ENCODE data around the gene EEF1AKMT2.
A peak's percentile ranks its signal among the peaks of the same experiment; 100 is the strongest.
"Not testable (repeated sequence)": the region's sequence is repeated elsewhere in the genome, so short reads cannot be mapped to it uniquely, and the experiment has no call there.

EEF1AKMT2 gene

GRCh38 chr10:124755581-124755980, 36.1 kb downstream of the EEF1AKMT2 start:
- no peak for DNase-seq (ENCODE audit: low read depth in 2 of 2)

GRCh38 chr10:124754227-124754626, 37.5 kb downstream of the EEF1AKMT2 start:
- DNase-seq (ENCODE audit: low read depth in 2 of 2): no peak

- DNase-seq (ENCODE audit: low read depth in 2 of 2): no peak
These were observed 42.6 kb downstream of the EEF1AKMT2 start for GRCh38 chr10:124748953-124749645.

- DNase-seq (ENCODE audit: low read depth in 2 of 2): no peak
These were observed 43.5 kb downstream of the EEF1AKMT2 start for GRCh38 chr10:124748166-124748565.

- no peak for DNase-seq (ENCODE audit: low read depth in 2 of 2)
These were observed 43.9 kb downstream of the EEF1AKMT2 start for GRCh38 chr10:124747745-124748144.

- DNase-seq (ENCODE audit: low read depth in 2 of 2): no peak
These were observed 44.7 kb downstream of the EEF1AKMT2 start for GRCh38 chr10:124746992-124747391.

GRCh38 chr10:124746447-124746846, 45.2 kb downstream of the EEF1AKMT2 start:
- not testable (repeated sequence) for DNase-seq (ENCODE audit: low read depth in 2 of 2)

- DNase-seq (ENCODE audit: low read depth in 2 of 2): no peak
These were observed 46.0 kb downstream of the EEF1AKMT2 start for GRCh38 chr10:124745673-124746072.

GRCh38 chr10:124745252-124745651, 46.4 kb downstream of the EEF1AKMT2 start:
- no peak for DNase-seq (ENCODE audit: low read depth in 2 of 2)

GRCh38 chr10:124744102-124745050, 47.3 kb downstream of the EEF1AKMT2 start, which contains the start of gene FAM53B:
Gene FAM53B, minus strand, starts transcription at chr10:124744378. Its CDS starts 37,665 bp downstream, at chr10:124706713.
- DNase-seq (ENCODE audit: low read depth in 2 of 2): peak; percentile 52 to 59

GRCh38 chr10:124743191-124744101, 48.2 kb downstream of the EEF1AKMT2 start:
- DNase-seq (ENCODE audit: low read depth in 2 of 2): no peak

GRCh38 chr10:124742413-124743190, 49.1 kb downstream of the EEF1AKMT2 start:
- DNase-seq (ENCODE audit: low read depth in 2 of 2): no peak

GRCh38 chr10:124741922-124742412, 49.7 kb downstream of the EEF1AKMT2 start:
- DNase-seq (ENCODE audit: low read depth in 2 of 2): no peak

- DNase-seq (ENCODE audit: low read depth in 2 of 2): peak; percentile 53
These were observed 50.3 kb downstream of the EEF1AKMT2 start for GRCh38 chr10:124741281-124741921.

- no peak for DNase-seq (ENCODE audit: low read depth in 2 of 2)
These were observed 51.1 kb downstream of the EEF1AKMT2 start for GRCh38 chr10:124740369-124741280.

- no peak for DNase-seq (ENCODE audit: low read depth in 2 of 2)
These were observed 51.7 kb downstream of the EEF1AKMT2 start for GRCh38 chr10:124739986-124740368.

- DNase-seq (ENCODE audit: low read depth in 2 of 2): no peak
These were observed 52.4 kb downstream of the EEF1AKMT2 start for GRCh38 chr10:124739119-124739921.

- no peak for DNase-seq (ENCODE audit: low read depth in 2 of 2)
These were observed 53.2 kb downstream of the EEF1AKMT2 start for GRCh38 chr10:124738441-124738840.

Measured in activated CD8-positive, alpha-beta memory T cell treated with anti-CD3 and anti-CD28 coated beads for 4 hours (primary cell).